NCI-H2227 (cell line): ENCODE measurements around the gene CAV1.

Experiments
- DNase-seq: peaks from one replicate; lab custom pipeline; 2025; ENCODE audit not compliant: unreplicated experiment; lab: John Stamatoyannopoulos, UW

The CAV1 gene

GRCh38 chr7:116554911-116555310, 30.1 kb downstream of the CAV1 start:
- DNase-seq: no peak

GRCh38 chr7:116557066-116557585, 32.3 kb downstream of the CAV1 start:
- no peak for DNase-seq

DNA sequence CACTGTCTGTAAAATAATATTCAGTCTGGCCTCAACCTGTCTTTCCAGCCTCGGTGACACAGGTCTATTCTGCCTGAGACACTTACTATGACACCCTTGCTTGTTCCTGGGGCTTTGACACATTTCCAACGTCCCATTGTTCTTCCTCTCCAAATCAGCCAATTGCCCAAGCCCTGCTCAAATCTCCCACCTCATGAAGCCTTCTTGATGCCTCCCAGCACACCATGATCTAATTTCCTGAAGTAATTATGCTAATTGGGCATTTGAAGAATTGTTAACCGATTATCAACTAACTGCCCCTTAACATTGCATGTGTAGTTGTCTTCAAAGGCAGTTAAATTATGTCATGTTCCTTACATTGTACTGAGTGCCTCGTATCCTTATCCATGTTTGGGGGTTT, 33.1 kb downstream of the CAV1 start:
- no peak for DNase-seq

DNA sequence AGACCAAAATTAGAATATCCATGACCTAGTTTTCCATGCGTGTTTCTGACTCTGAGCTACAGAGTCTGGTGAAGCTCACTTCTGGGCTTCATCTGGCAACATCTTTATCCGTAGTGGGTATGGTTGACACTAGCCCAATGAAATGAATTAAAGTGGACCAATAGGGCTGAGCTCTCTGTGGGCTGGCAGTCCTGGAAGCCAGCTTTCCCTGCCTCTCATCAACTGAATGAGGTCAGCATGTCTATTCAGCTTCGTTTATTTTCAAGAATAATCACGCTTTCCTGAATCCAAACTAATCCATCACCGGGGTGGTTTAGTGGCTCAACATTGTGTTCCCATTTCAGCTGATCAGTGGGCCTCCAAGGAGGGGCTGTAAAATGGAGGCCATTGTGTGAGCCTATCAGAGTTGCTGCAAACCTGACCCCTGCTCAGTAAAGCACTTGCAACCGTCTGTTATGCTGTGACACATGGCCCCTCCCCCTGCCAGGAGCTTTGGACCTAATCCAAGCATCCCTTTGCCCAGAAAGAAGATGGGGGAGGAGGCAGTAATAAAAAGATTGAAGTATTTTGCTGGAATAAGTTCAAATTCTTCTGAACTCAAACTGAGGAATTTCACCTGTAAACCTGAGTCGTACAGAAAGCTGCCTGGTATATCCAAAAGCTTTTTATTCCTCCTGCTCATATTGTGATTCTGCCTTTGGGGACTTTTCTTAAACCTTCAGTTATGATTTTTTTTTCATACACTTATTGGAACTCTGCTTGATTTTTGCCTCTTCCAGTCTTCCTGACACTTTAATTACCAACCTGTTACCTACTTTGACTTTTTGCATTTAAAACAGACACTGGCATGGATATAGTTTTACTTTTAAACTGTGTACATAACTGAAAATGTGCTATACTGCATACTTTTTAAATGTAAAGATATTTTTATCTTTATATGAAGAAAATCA, 35.5 kb downstream of the CAV1 start:
- no peak for DNase-seq

- no peak for DNase-seq
Observed at GRCh38 chr7:116561697-116562483, 37.1 kb downstream of the CAV1 start.

- DNase-seq: no peak
Observed at GRCh38 chr7:116562529-116563121, 37.8 kb downstream of the CAV1 start.

GRCh38 chr7:116565981-116566380, 41.1 kb downstream of the CAV1 start:
- DNase-seq: no peak

DNA sequence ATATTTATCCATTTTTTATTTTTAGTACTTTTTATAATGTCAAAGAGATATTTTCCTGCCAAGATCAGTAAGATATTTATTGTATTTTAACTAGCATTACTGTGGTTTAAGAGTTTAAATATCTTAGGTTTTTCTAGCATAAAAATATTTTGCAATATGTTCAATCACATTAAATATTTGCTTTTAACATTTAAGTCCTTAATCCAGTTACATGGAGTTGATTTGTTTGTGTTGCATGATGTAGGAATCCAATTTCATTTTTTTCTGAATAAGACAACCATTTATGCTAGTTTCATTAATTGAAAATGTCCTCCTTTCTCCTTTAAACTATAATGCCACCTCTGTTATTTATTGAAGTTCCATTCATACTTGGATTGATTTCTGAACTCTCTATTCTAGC, 41.8 kb downstream of the CAV1 start:
- no peak for DNase-seq

- DNase-seq: no peak
Observed at GRCh38 chr7:116569737-116570136, 44.9 kb downstream of the CAV1 start.

GRCh38 chr7:116570306-116570705, 45.5 kb downstream of the CAV1 start:
- DNase-seq: no peak

- DNase-seq: no peak
Observed at GRCh38 chr7:116571037-116571436, 46.2 kb downstream of the CAV1 start.

GRCh38 chr7:116571552-116571951, 46.7 kb downstream of the CAV1 start:
- DNase-seq: no peak

- no peak for DNase-seq
Observed at GRCh38 chr7:116572036-116572435, 47.2 kb downstream of the CAV1 start.

DNA sequence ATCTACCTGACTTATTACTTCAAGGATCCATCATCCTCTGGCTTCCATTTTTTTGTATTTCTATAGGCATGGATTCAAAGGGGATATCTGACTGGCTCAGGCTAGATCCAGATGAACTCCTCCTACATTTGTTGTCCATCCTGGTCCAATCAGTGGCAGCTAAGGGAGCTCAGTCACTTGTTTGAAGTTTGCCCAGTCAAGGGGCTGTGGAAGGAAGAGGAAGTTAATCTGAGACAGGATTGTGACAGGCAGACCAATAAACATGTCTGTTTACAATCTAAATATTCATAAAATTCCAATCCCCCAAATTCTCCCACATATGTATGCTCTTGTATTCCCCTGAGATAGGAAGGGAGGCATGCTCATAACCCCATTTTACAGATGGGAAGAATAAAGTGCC, 48.7 kb downstream of the CAV1 start:
- DNase-seq: no peak

- DNase-seq: no peak
Observed at GRCh38 chr7:116574025-116574822, 49.4 kb downstream of the CAV1 start.

GRCh38 chr7:116575853-116576252, 51.0 kb downstream of the CAV1 start:
- no peak for DNase-seq

DNA sequence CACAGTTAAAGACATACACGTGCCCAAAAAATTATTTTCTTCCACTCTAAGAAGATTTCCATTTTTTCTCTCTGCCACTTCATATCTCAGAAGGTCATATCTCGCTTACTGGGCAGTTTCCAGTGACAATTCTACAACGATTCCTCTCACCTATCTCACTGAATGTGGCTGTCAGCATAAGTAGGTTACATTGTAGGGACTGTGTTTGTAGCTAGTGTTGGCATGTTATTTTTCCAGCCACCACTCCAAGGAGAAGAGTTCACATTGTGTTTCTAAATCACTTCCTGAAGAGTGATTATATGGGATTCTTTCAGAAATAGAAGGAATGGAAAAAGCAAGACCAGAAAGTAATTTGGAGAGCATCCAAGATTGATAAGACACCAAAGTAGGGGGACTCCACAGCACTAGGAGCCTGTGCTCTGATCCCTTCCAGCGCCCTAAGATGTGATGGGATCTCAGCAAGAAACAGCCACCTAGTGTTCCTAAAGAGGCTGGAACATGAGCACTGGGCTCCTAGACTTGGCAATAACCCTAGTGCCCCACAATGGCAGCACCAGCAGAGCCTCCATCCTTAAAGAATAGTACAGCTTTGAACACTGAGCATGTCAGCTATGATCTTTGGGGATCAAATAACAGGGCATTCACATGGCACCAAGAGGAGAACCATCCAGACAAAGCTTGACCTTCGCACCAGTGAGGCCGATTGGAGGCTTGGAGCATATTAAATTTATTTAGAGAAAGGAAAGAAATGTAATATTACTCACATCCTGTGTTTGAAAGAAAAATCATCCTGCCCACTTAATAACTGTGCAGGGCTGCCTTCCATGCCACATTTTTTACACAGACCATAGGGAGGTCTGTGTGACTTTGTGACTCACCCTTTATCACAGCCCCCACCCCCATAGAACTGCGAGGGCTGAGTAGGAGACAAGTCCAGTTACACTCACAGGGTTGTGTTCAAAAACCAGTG, 51.8 kb downstream of the CAV1 start:
- no peak for DNase-seq

DNA sequence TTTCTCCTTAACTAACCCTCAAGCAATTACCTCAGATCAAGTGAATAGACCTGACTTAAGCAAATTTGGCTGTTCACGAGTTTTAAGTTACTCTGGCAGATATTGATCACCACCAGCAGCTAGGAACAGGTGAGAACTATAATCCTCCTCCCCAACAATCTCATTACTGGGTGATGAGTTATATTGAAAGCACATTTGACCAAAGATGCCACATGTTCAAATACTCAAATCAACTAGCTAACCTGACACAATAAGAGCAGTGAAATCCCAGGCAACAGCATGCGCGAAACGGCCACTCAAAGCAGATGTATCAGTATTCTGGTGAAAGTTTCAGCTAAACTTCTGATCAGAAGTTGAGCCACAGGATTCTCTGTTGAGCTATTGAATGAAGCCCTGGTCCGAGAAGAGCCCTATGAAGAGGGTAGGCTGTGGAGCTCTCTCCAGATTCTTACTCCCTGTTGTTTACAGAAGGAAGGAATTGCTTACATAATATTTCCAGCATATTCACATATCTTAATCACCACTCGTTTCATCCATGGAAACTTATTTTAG, 52.6 kb downstream of the CAV1 start:
- DNase-seq: no peak

DNA sequence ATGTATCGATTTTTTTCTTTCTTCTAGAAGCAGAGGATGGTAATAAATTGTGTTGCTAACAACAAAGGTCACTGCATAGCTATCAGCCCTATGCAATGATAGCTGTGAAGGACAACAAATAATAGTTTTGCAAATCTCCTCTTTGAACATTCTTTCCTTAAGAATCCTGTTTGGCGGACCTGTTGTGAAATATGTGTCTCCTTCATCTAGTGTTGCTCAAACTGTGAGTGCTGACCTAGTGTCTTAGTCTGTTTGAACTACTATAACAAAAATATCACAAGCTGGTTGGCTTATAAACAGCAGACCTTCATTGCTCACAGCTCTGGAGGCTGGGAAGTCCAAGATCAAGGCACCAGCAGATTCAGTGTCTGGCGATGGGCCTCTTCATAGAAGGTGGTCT, 53.7 kb downstream of the CAV1 start:
- no peak for DNase-seq
